Measurements from ENCODE around the gene KCNN4. TPM values are rescaled to one million over a fixed set of nuclear protein-coding genes. Genes with fewer than 3 reads are reported as not detected.

KCNN4 gene
- total RNA-seq, 1 donor from 2014 or later: 6.4 TPM

DNA sequence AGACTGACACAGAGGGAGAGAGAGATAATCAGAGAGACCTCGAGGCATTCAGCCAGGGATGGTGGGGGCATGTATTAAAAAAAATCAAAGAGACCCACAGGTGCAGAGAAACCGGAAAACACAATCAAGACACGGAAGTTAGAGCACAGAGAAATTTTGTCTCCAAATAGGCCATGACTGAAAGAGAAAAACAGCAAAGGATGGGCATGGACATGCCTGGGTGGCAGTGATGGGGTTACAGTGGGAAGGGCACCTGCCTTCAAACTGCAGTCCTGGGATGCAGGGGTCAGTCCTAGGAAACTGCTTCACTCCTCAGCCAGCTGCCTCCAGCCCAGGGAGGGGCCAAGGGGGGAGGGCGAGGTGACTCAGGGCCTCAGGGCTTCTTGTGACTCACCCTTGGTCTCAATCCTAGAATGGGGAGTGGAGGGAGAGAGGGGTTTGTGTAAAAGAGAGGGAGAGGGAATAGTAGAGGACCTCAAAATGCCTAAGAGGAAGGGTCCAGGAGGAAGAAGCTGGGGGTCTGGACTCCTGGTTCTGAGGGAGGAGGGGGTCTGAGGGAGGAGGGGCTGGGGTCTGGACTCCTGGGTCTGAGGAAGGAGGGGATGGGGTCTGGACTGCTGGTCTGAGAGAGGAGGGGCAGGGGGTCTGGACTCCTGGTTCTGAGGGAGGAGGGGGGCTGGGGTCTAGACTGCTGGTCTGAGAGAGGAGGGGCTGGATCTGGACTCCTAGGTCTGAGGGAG, 3.6 kb upstream of the KCNN4 start:
- Mint-ChIP-seq H3K27me3 (ENCODE audit: low read depth) (no peaks in the 10 kb centered on the region), H3K27ac (no peak overlapping the region), H3K36me3 (no peaks in the 10 kb centered on the region), H3K4me1 (peaks cover 26% of the 10 kb centered on the region), H3K9me3 (no peaks in the 10 kb centered on the region), H3K4me3 (no peak overlapping the region)
- TF ChIP-seq, protein P1, sequence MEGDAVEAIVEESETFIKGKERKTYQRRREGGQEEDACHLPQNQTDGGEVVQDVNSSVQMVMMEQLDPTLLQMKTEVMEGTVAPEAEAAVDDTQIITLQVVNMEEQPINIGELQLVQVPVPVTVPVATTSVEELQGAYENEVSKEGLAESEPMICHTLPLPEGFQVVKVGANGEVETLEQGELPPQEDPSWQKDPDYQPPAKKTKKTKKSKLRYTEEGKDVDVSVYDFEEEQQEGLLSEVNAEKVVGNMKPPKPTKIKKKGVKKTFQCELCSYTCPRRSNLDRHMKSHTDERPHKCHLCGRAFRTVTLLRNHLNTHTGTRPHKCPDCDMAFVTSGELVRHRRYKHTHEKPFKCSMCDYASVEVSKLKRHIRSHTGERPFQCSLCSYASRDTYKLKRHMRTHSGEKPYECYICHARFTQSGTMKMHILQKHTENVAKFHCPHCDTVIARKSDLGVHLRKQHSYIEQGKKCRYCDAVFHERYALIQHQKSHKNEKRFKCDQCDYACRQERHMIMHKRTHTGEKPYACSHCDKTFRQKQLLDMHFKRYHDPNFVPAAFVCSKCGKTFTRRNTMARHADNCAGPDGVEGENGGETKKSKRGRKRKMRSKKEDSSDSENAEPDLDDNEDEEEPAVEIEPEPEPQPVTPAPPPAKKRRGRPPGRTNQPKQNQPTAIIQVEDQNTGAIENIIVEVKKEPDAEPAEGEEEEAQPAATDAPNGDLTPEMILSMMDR (IDR thresholded peaks at IDR 0.05; ENCODE audit: unreplicated experiment): no peak
- no peak for DNase-seq (ENCODE audit: low spot score in 2 of 2, unreplicated experiment in 2 of 2)

GRCh38 chr19:43783636-43784035, 2.9 kb upstream of the KCNN4 start:
- no peak overlapping the region for H3K4me3 Mint-ChIP-seq
- DNase-seq (ENCODE audit: low spot score in 2 of 2, unreplicated experiment in 2 of 2): no peak
- H3K27me3 Mint-ChIP-seq (ENCODE audit: low read depth): no peaks in the 10 kb centered on the region
- H3K27ac Mint-ChIP-seq: no peak overlapping the region
- H3K4me1 Mint-ChIP-seq: peaks cover 31% of the 10 kb centered on the region
- TF ChIP-seq, protein P1 (IDR thresholded peaks at IDR 0.05; ENCODE audit: unreplicated experiment): no peak
- no peaks in the 10 kb centered on the region for H3K36me3 Mint-ChIP-seq
- no peaks in the 10 kb centered on the region for H3K9me3 Mint-ChIP-seq

DNA sequence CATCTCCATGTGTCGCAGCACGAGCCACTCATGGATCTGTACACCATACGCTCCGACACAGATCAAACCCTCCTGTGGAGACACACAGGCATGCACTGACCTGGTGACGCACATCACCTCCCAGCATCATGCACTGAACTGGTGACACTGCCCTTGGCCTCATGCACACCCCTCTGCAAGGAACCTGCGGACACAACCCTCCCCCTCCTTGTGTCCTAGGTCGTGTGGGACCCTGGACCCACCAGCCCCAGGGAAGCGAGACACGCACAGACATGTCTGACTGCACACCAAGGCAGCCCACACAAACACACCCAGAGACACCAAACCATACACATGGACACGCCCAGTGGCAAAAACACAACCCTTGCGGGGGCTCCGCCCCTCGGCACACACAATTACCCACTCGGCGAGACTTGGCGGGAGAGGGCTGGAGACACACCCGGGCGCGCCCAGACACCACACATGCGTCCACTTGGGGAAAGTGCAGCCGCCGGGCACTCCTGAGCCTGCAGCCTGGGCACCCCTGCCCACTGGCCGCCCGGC, 2.0 kb upstream of the KCNN4 start:
- H3K9me3 Mint-ChIP-seq: no peaks in the 10 kb centered on the region
- H3K4me3 Mint-ChIP-seq: no peak overlapping the region
- DNase-seq (ENCODE audit: low spot score in 2 of 2, unreplicated experiment in 2 of 2): no peak
- no peaks in the 10 kb centered on the region for H3K27me3 Mint-ChIP-seq (ENCODE audit: low read depth)
- H3K36me3 Mint-ChIP-seq: no peaks in the 10 kb centered on the region
- TF ChIP-seq, protein P1 (IDR thresholded peaks at IDR 0.05; ENCODE audit: unreplicated experiment): no peak
- no peak overlapping the region for H3K27ac Mint-ChIP-seq
- peaks cover 40% of the 10 kb centered on the region for H3K4me1 Mint-ChIP-seq

DNA sequence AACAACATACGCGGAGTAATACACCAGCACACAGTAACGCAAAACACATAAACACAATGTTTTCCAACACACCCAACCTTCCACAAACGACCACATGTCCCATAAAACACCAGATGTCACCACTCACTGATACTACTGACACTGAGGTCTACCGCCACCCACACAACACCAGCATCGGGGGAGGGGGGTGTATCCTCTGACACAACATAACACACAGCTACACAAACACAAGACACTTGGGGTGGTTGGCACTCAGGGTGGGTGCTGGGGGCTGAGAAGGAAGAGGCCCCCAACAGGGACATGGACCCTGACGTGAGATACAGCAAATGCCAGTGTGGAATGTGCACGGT, 1.5 kb upstream of the KCNN4 start:
- TF ChIP-seq, protein P1 (IDR thresholded peaks at IDR 0.05; ENCODE audit: unreplicated experiment): no peak
- H3K4me3 Mint-ChIP-seq: no peak overlapping the region
- peaks cover 45% of the 10 kb centered on the region for H3K4me1 Mint-ChIP-seq
- no peaks in the 10 kb centered on the region for H3K9me3 Mint-ChIP-seq
- no peaks in the 10 kb centered on the region for H3K27me3 Mint-ChIP-seq (ENCODE audit: low read depth)
- H3K36me3 Mint-ChIP-seq: no peaks in the 10 kb centered on the region
- no peak overlapping the region for H3K27ac Mint-ChIP-seq
- DNase-seq (ENCODE audit: low spot score in 2 of 2, unreplicated experiment in 2 of 2): no peak

DNA sequence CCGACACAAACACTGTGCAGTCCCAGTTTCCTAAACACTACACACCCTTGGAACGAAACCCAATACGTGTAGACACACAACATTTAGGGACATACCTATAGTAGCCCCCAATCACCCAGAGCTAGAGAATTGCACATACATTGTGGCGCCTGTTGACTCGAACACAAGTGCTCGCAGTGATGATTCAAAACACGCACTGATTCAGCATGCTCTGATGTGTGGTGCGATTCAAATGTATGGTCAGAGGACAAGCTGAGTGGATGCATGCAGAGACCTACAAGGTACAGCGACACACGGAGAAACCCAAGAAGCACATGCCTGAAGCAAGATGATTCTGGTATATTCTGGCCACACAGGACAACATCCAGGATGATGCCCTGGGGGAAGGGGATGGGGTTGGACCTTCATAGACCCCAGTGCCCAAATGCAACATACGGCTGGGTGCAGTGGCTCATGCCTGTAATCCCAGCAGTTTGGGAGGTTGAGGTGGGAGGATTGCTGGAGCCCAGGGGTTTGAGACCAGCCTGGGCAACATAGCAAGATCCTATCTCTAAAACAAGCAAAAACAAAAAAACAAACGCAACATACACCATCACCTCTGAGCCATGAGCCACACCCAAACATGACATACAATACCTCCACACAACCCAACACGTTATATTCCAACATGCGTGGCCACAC, 997 bp upstream of the KCNN4 start:
- Mint-ChIP-seq H3K9me3 (no peaks in the 10 kb centered on the region), H3K27me3 (ENCODE audit: low read depth) (no peaks in the 10 kb centered on the region), H3K4me1 (peaks cover 49% of the 10 kb centered on the region), H3K36me3 (no peaks in the 10 kb centered on the region), H3K27ac (no peak overlapping the region), H3K4me3 (no peak overlapping the region)
- TF ChIP-seq, protein P1 (IDR thresholded peaks at IDR 0.05; ENCODE audit: unreplicated experiment): no peak
- DNase-seq (ENCODE audit: low spot score in 2 of 2, unreplicated experiment in 2 of 2): no peak

Data from mesothelial cell of epicardium (in vitro differentiated cells).